HG03442 (cell line): Measurements from ENCODE around the gene PIK3R3.

Source experiments
- ATAC-seq: cut with Tn5 transposase; IDR thresholded peaks from one replicate; pipeline ENCODE4 v1.9.1; 2021; ENCODE audit warnings: mild to moderate bottlenecking, moderate library complexity; ENCODE audit not compliant: unreplicated experiment

PIK3R3 gene

GRCh38 chr1:46030876-46031660, 101.4 kb downstream of the PIK3R3 start:
- ATAC-seq, result no peak

- no peak for ATAC-seq
Measured at GRCh38 chr1:46030074-46030870, 102.2 kb downstream of the PIK3R3 start.

DNA sequence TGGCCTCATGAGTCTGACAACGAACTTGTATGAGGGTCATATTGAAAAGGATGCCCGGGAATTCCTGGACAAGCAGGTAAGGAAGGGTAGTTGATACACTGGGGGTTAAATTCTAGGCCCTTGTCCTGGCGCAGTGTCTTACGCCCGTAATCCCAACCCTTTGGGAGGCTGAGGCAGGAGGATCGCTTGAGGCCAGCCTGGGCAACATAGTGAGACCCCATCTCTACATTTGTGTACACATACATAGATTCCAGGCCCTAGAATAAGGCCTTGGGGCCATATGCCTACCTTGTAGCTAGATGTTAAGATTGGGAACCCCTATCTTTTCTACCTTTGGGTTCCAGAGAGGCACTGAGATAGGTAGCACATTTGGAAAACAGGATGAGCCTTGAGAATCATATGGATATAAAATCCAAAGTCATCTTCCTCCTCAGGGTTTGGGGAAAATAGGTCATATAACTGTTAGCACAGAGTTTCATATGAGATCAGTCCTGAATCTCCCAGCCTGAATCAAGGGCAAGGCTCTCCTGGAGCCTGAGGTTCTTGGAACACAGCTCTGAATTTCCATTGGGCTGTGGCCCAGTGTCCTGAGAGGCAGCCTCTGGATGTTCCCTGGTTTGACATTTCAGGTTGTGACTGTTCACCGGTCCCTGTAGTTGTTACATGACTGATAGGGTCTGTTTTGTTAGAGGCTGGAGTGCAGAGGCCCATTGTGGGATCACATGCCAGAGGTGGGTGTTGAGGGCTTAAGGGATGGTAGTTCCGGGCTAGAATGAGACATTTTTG, 104.4 kb downstream of the PIK3R3 start:
- ATAC-seq, result no peak

DNA sequence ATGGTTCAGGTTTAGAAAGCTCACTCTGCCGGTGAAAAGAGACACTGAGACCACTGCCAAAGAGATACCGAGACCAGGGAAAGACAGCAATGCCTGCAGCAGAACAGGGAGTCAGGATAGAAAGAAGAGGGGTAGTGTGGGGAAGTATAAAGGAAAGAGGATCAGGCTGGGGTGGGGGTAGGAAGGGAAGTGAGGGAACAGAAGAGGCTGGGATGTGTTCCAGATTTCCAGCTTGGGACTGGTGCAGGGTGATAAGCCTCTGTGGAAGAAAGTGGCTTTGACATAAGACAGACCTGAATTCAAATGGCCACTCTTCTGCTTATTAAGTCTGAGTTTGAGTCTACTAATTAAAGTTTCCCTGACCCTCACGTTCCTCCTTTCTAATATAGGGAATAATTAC, 105.9 kb downstream of the PIK3R3 start:
- ATAC-seq, result no peak

DNA sequence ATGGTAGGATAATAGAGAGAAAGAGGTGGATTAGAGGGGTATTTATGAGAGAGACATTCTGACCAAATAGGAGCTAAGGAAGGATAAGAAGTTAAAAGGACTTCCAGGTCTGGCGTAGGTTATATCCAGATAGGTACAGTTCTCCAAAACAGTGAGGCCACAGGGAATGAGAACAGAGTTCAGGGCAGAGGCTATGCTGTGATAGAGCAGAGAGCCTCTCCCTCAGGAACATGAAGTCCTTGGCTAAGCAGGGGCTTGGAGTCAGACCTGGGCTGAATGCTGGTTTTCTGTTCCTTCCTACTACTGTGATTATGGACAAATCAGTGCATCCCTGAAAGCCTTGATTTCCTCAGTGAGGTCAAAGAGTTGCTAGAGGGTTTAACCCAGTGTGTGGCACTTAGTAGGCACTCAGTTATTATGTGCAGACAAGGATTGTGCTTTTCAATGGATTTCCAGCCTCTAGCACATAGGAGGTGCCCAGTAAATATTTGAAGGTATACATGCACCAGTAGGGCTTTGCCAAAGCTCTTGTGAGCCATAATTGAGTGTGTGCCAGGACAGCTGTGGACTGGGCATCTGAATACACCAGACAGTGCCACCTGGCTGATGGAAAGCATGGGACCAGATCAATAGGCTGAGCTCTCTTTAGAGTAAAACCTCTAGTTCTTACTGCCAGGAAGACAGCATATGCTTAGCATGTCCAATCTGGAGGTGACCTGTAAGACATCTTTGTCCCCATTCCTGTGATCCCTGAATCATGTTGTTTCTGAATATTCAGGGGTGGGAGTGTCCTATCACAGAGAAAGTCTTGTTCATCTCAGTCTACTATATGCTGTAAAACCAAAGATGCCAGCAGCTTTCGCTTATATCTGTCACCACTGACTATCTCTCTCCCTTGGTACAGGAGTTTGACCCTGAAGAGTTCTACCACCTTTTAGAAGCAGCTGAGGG, 111.1 kb downstream of the PIK3R3 start:
- no peak for ATAC-seq

DNA sequence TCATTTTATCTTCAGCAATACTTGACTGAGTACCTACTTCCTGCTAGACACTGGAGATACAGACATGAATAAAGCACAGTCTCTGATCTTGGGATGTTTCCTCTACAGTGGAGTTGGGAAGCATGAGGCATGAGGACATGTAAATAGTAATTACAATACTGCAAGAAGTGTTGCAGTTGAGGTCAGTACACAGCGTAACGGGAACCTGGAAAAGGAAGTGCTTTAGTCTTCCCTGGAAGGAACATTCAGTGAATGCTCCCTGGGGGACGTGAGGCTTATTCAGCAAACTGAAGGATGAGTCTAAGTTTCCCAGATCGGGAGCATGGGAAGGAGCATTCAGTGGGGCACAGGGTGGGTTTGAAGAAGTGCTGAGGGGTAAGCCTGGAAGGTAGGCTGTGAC, 112.4 kb downstream of the PIK3R3 start:
- no peak for ATAC-seq

GRCh38 chr1:46019348-46019747, 113.1 kb downstream of the PIK3R3 start:
- ATAC-seq, result no peak

- no peak for ATAC-seq
Measured at GRCh38 chr1:46017876-46018503, 114.4 kb downstream of the PIK3R3 start.

DNA sequence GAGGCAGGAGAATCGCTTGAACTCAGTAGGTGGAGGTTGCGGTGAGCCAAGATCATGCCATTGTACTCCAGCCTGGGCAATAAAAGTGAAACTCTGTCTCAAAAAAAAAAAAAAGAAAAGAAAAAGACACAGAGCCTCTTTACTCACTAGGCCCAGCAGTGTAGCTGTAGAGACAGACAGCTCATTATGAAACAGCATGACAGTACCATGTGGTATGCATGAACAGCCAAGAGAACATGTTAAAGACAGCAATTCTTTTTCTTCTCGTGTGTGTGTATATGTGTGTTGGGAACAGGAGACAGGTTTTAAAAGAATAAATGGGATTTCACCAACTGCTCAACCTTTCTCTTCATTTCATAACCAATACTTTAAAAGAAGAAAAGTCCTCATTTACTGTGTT, 118.8 kb downstream of the PIK3R3 start:
- ATAC-seq, result no peak

DNA sequence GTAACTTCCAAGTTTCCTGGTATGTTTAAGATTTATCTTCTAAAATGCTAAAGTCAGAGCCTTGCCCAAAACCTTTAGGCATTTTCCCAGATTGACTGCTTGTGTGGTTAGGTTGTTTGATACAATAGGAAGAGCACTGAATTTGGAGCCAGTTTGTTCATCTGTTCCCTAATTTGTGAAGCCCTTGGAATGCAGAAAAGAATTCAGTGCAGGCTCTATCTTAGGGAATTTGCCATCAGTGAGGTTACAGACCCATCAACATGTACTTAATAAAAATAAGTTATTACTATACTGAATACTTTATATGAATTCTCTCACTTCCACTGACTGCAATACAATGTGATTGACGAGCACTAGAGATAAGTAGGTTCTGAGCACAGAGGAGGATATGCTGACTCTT, 120.2 kb downstream of the PIK3R3 start:
- no peak for ATAC-seq

- no peak for ATAC-seq
Measured at GRCh38 chr1:46011121-46011695, 121.2 kb downstream of the PIK3R3 start.

DNA sequence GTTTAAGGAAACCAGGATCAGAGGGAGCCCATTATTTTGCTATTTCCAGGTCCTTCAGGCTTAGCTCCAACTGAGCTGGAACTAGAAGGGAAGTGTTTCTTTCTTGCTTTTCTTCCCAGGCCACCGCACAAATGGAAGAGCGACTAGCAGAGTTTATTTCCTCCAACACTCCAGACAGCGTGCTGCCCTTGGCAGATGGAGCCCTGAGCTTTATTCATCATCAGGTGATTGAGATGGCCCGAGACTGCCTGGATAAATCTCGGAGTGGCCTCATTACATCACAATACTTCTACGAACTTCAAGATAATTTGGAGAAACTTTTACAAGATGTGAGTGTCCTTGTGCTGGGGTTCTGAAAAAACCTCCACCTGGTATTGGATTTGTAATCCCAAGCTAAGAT, 121.8 kb downstream of the PIK3R3 start:
- no peak for ATAC-seq

- ATAC-seq, result no peak
Measured at GRCh38 chr1:46008585-46008984, 123.8 kb downstream of the PIK3R3 start.

- no peak for ATAC-seq
Measured at GRCh38 chr1:46005594-46005993, 126.8 kb downstream of the PIK3R3 start.

DNA sequence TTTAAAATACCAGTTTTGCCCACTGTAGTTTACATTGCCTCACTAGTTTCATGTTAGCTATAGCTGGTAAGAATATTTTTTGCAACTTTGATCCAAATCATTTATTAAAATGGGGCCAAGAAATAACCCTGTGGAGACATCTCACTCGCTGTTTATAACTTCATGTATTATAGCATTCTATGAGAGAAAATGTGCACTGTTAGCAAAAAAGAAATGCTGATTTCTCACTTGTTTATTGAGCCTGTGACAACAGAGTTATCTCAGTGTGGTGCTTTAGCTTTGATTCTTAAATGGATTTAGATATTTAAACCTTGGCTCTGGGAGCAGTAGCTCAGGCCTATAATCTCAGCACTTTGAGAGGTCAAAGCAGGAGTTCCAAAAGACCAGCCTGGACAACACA, 127.9 kb downstream of the PIK3R3 start:
- no peak for ATAC-seq

DNA sequence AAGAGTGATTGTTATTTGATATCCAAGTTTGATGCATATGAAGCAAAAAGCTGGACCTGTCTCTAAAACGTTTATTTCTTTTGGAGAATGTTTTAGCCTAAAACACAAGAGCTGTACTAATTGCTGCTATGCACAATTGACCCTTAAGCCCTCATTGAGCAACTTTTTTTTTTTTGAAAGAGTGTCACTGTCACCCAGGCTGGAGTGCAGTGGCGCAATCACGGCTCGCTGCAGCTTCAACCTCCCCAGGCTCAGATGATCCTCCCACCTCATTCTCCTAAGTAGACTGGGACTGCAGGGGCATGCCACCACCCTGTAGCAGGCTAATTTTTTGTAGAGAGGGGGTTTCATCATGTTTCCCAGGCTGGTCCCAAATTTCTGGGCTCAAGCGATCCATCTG, 129.1 kb downstream of the PIK3R3 start:
- ATAC-seq, result no peak

DNA sequence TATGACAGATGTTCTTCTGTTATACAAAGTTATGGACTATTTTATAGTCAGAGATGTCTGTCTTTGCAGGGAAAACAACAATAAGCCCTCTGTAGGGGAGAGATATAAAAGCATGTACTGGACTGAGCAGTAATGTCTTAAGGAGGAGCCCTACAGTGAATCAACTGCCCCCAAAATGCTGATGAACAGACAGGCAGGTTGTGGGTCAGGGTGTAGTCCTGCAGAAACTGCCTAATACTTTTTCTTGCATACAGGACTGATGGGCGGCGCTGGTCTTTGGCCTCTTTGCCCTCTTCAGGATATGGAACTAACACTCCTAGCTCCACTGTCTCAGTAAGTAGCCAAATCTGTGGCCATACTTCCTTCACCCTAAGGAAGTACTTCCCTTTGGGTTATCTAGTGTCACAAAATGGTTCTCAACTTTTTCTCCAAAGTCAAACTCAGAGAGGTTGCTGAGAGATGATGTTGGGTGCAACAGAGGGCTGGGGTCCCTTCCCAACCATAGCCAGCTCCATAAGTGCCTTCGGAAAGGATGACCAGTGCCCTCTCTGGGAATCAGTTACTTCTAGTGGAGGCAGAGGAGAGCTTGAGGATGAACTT, 129.8 kb downstream of the PIK3R3 start:
- ATAC-seq, result no peak

- no peak for ATAC-seq
Measured at GRCh38 chr1:46001081-46001785, 131.2 kb downstream of the PIK3R3 start.

DNA sequence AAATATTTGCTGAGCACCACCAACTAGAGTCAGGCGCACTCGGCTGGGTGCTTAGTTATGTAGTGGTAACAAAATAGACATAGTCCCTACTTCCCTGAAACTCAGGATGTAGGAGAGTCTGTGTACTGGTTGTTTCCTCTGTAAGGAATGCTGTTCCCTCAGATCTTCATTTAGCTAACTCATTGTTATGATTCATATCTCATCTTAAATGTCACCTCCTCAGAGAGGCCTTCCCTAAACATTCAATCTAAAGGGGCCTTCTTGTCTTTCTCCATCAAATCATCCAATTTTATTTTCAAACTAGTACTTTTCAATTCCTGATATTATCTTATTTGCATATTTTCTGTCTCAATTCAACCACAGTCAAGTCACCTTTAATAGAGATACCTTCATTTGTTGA, 132.9 kb downstream of the PIK3R3 start:
- no peak for ATAC-seq
